Suprapubic skin (tissue), 4 donors: Measurements from ENCODE around the gene CYP2J2.

ENCODE experiments used
- EP300 ChIP-seq: sonication (generic); formaldehyde crosslinking; IDR thresholded peaks from one replicate; pipeline ENCODE4 v1.6.1; 2017; ENCODE audit warnings: antibody characterized with exemption
- POLR2AphosphoS5 ChIP-seq, 3 donors: sonication (generic); formaldehyde crosslinking; IDR thresholded peaks; one replicate each; pipeline ENCODE4 v1.6.1; 2017; ENCODE audit warnings: antibody characterized with exemption in 3 of 3
- TF ChIP-seq, protein P1 (sequence below), 2 donors: fragments of 200-600 bp in 1 of 2; fragments of 450-650 bp in 1 of 2; sonication (generic) in 1 of 2; IDR thresholded peaks; one replicate each; pipeline ENCODE4 v1.5.1; 2016 to 2019; ENCODE audit warnings: antibody characterized with exemption in 2 of 2, mild to moderate bottlenecking in 1 of 2, moderate library complexity in 1 of 2

DNA sequence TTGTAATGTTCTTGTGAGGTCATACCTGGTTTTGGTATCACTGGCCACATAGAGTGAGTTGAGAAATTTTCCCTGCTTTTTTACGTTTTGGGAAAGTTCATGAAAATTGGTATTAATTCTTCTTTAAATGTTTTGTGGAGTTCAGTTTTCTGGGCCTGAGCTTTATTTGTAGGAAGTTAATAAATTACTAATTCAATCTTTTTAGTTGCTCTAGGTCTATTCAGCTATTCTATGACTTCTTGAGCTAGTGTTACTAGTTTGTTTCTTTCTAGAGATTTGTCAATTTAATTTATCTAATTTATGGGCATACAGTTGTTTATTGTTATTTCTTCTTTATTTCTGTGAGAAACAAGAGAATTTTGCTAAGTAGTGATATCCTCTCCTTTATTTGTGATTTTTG is 74.5 kb downstream of the CYP2J2 start:
- TF ChIP-seq, protein P1, sequence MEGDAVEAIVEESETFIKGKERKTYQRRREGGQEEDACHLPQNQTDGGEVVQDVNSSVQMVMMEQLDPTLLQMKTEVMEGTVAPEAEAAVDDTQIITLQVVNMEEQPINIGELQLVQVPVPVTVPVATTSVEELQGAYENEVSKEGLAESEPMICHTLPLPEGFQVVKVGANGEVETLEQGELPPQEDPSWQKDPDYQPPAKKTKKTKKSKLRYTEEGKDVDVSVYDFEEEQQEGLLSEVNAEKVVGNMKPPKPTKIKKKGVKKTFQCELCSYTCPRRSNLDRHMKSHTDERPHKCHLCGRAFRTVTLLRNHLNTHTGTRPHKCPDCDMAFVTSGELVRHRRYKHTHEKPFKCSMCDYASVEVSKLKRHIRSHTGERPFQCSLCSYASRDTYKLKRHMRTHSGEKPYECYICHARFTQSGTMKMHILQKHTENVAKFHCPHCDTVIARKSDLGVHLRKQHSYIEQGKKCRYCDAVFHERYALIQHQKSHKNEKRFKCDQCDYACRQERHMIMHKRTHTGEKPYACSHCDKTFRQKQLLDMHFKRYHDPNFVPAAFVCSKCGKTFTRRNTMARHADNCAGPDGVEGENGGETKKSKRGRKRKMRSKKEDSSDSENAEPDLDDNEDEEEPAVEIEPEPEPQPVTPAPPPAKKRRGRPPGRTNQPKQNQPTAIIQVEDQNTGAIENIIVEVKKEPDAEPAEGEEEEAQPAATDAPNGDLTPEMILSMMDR (IDR thresholded peaks at IDR 0.05): no peak
- TF ChIP-seq POLR2AphosphoS5 (IDR thresholded peaks at IDR 0.05): no peak
- TF ChIP-seq EP300: no peak
